IMR-90 (cell line): ENCODE measurements around the gene CCDC27. TPM values are rescaled to one million over a fixed set of nuclear protein-coding genes. Genes with fewer than 3 reads are reported as not detected.

ENCODE experiments used
- ATAC-seq: fragments of 200-7000 bp; cut with Tn5 transposase; 2 replicates; pipeline ENCODE4 v1.9.1; 2020; ENCODE audit warnings: low read depth, mild to moderate bottlenecking, moderate library complexity
- BruUV-seq: library from RNA; stranded (reverse); fragments of 400-500 nt; replicated peaks from 2 replicates; lab custom pipeline; 2021; lab: Mats Ljungman, UMichigan
- CTCF ChIA-PET: fragments of 300-600 bp; formaldehyde crosslinking; extraction: SDS; loops from one replicate; lab custom pipeline; 2021; ENCODE audit warnings: antibody characterized with exemption; lab: Yijun Ruan, JAX
- POLR2A ChIA-PET: fragments of 300-600 bp; sonication (Branson Sonifier 250); formaldehyde crosslinking; loops from one replicate; lab custom pipeline; 2022; ENCODE audit warnings: antibody characterized with exemption; ENCODE audit not compliant: unreplicated experiment; lab: Charles Lee
- DNase-seq: peaks from one replicate; pipeline ENCODE4 v3.0.0; 2013
- H2AFZ ChIP-seq: replicated peaks from 2 replicates; pipeline ENCODE3; 2013; ENCODE audit warnings: low read length, mild to moderate bottlenecking; ENCODE audit not compliant: poor library complexity
- H2AK5ac ChIP-seq: 2 replicates; pipeline ENCODE4 v1.6.1; 2013; ENCODE audit warnings: low read depth, low read length, inconsistent platforms
- H2AK9ac ChIP-seq: replicated peaks from 2 replicates; pipeline ENCODE3; 2013; ENCODE audit warnings: mild to moderate bottlenecking, low read depth, low read length, moderate library complexity; ENCODE audit not compliant: poor library complexity
- H2BK120ac ChIP-seq: 2 replicates; pipeline ENCODE4 v1.6.1; 2013; ENCODE audit warnings: low read depth, low read length, inconsistent platforms
- H2BK15ac ChIP-seq: 3 replicates; pipeline ENCODE4 v1.6.1; 2013; ENCODE audit warnings: low read depth, low read length, inconsistent platforms
- H2BK20ac ChIP-seq: 2 replicates; pipeline ENCODE4 v1.6.1; 2013; ENCODE audit warnings: low read depth, mild to moderate bottlenecking, inconsistent platforms, low read length, moderate library complexity
- H2BK5ac ChIP-seq: 2 replicates; pipeline ENCODE4 v1.6.1; 2013; ENCODE audit warnings: mild to moderate bottlenecking, low read depth, low read length, inconsistent platforms; ENCODE audit not compliant: poor library complexity, severe bottlenecking
- H3K14ac ChIP-seq: replicated peaks from 2 replicates; pipeline ENCODE4 v1.6.1; 2013; ENCODE audit warnings: low read depth, low read length, inconsistent platforms
- H3K18ac ChIP-seq: 2 replicates; pipeline ENCODE4 v1.6.1; 2013; ENCODE audit warnings: low read depth, low read length, control low read depth
- H3K23ac ChIP-seq: 2 replicates; pipeline ENCODE4 v1.6.1; 2013; ENCODE audit warnings: low read depth, low read length, inconsistent platforms
- H3K27ac ChIP-seq: 2 replicates; pipeline ENCODE4 v1.5.1; 2013; ENCODE audit warnings: mild to moderate bottlenecking, control low read depth, low read length; ENCODE audit not compliant: insufficient read depth
- H3K27me3 ChIP-seq: 2 replicates; pipeline ENCODE4 v1.6.1; 2013; ENCODE audit warnings: low read length; ENCODE audit not compliant: control insufficient read depth, insufficient read depth
- H3K36me3 ChIP-seq: 2 replicates; pipeline ENCODE4 v1.6.1; 2013; ENCODE audit warnings: low read length, mixed read lengths; ENCODE audit not compliant: control insufficient read depth, insufficient read depth
- H3K4ac ChIP-seq: 2 replicates; pipeline ENCODE4 v1.6.1; 2013; ENCODE audit warnings: low read depth, low read length, inconsistent platforms
- H3K4me1 ChIP-seq: 2 replicates; pipeline ENCODE4 v1.6.1; 2013; ENCODE audit warnings: low read length, mixed read lengths; ENCODE audit not compliant: control insufficient read depth, insufficient read depth
- H3K4me2 ChIP-seq: 2 replicates; pipeline ENCODE4 v1.6.1; 2013; ENCODE audit warnings: low read depth, mild to moderate bottlenecking, control low read depth, low read length, moderate library complexity
- H3K4me3 ChIP-seq: 2 replicates; pipeline ENCODE4 v1.5.1; 2013; ENCODE audit warnings: low read depth, mild to moderate bottlenecking, control low read depth, low read length, moderate library complexity; ENCODE audit not compliant: insufficient read depth
- H3K56ac ChIP-seq: 2 replicates; pipeline ENCODE4 v1.6.1; 2013; ENCODE audit warnings: low read length, inconsistent platforms; ENCODE audit not compliant: insufficient read depth; ENCODE audit errors: extremely low read depth
- H3K79me1 ChIP-seq, 2 experiments: 2 replicates each; pipeline ENCODE4 v1.6.1; 2013; ENCODE audit warnings: low read length in 2 of 2, inconsistent platforms in 1 of 2, low read depth in 1 of 2
- H3K9ac ChIP-seq: 2 replicates; pipeline ENCODE4 v1.6.1; 2013; ENCODE audit warnings: low read depth, low read length, control low read depth
- H3K9me1 ChIP-seq: 2 replicates; pipeline ENCODE4 v1.6.1; 2013; ENCODE audit warnings: low read length, inconsistent platforms; ENCODE audit not compliant: insufficient read depth
- H3K9me3 ChIP-seq: 2 replicates; pipeline ENCODE4 v1.6.1; 2013; ENCODE audit warnings: low read length; ENCODE audit not compliant: control insufficient read depth, insufficient read depth
- H4K20me1 ChIP-seq: 2 replicates; pipeline ENCODE4 v1.6.1; 2013; ENCODE audit warnings: low read length, inconsistent platforms; ENCODE audit not compliant: insufficient read depth
- H4K5ac ChIP-seq: 2 replicates; pipeline ENCODE4 v1.6.1; 2013; ENCODE audit warnings: mild to moderate bottlenecking, low read depth, low read length, control low read depth
- H4K8ac ChIP-seq, 2 experiments: 2 replicates each; pipeline ENCODE4 v1.6.1; 2013; ENCODE audit warnings: low read depth in 2 of 2, low read length in 2 of 2, control low read depth in 1 of 2, inconsistent platforms in 1 of 2
- H4K91ac ChIP-seq: 2 replicates; pipeline ENCODE4 v1.6.1; 2013; ENCODE audit warnings: low read depth, low read length, inconsistent platforms; ENCODE audit not compliant: insufficient read depth
- ELK1 ChIP-seq: fragments of 150-350 bp; IDR thresholded peaks from 2 replicates; pipeline ENCODE4 v1.6.1; 2016; ENCODE audit warnings: low read depth, mild to moderate bottlenecking, low read length, moderate library complexity, borderline replicate concordance
- USF2 ChIP-seq: fragments of 150-350 bp; IDR thresholded peaks from 2 replicates; pipeline ENCODE4 v1.6.1; 2017; ENCODE audit warnings: mild to moderate bottlenecking, antibody characterized with exemption, low read length, low read depth
- WGBS, 2 experiments: methylation state at CpG; one replicate each; pipeline versions ENCODE4 v1.1.5 to v1.1.7; 2013; ENCODE audit warnings: missing lambda C conversion rate in 2 of 2; ENCODE audit not compliant: insufficient read length in 1 of 2; ENCODE audit errors: extremely low coverage in 2 of 2; 5-methylcytosine and 5-hydroxymethylcytosine counted together
- dilution Hi-C: fragments of 300-500 bp; cut with HindIII; formaldehyde crosslinking; loops from one replicate; pipeline ENCODE4 v1.14.3; 2018; ENCODE audit warnings: low sequenced_read_pairs; ENCODE audit not compliant: unreplicated experiment
- in situ Hi-C: fragments of 300-500 bp; cut with MboI; formaldehyde crosslinking; loops from 3 replicates; pipeline ENCODE4 v1.14.3; 2019; ENCODE audit warnings: low sequenced_read_pairs, inconsistent platforms, mixed read lengths
- intact Hi-C: fragments of 100-400 bp; cut with micrococcal nuclease; formaldehyde crosslinking; loops from 2 replicates; pipeline ENCODE4 v1.10.0; 2022
- polyA plus RNA-seq, 3 experiments: library from polyadenylated mRNA; depleted of rRNA; stranded (reverse); fragments of >200 nt; gene quantifications; 2 replicates each; pipeline ENCODE4 v1.2.3, GENCODE V29; 2012; ENCODE audit warnings: low replicate concordance in 1 of 3
- total RNA-seq: library from RNA; depleted of rRNA; stranded (reverse); fragments of >200 nt; gene quantifications from 2 replicates; pipeline ENCODE4 v1.2.3, GENCODE V29; 2012

The CCDC27 gene
- total and polyA plus RNA-seq, 2 of the 4 experiments (the other 2 are of a cell fraction): not detected

- no peak for TF ChIP-seq ELK1
Measured at GRCh38 chr1:3777647-3778589, 25.7 kb downstream of the CCDC27 start (continued).

GRCh38 chr1:3778590-3779264 lies 26.5 kb downstream of the CCDC27 start:
- ChIA-PET POLR2A (no interaction called here), CTCF (no interaction called here)
- dilution Hi-C loops: no loop called here

More at GRCh38 chr1:3778590-3779264, 26.5 kb downstream of the CCDC27 start:
- Histone ChIP-seq H3K9me1 (peaks cover 4% of the 10 kb centered on the region; the same call in 1 of the 2 replicates), H2AFZ (no peak overlapping the region), H2AK5ac (no peak overlapping the region), H3K9me3 (no peaks in the 10 kb centered on the region), H3K27ac (no peak overlapping the region), H2BK120ac (no peak overlapping the region), H3K4ac (no peak overlapping the region), H3K18ac (no peak overlapping the region), H4K8ac (no peak overlapping the region), H3K9ac (no peak overlapping the region), H4K91ac (no peak overlapping the region), H3K4me1 (peaks cover 14% of the 10 kb centered on the region), H3K36me3 (peaks cover 37% of the 10 kb centered on the region), H3K4me3 (no peak overlapping the region), H2BK5ac (no peak overlapping the region), H3K27me3 (no peaks in the 10 kb centered on the region), H3K4me2 (no peak overlapping the region), H3K79me1 (no peaks in the 10 kb centered on the region), H4K20me1 (no peaks in the 10 kb centered on the region), H2BK20ac (no peak overlapping the region), H3K14ac (no peak overlapping the region), H3K56ac (no peak overlapping the region), H3K23ac (no peak overlapping the region), H2AK9ac (no peak overlapping the region), H2BK15ac (no peak overlapping the region), H4K5ac (no peak overlapping the region)
- TF ChIP-seq USF2: no peak
- no peak for TF ChIP-seq ELK1
- no peak for ATAC-seq
- DNase-seq: no peak
- whole genome bisulfite sequencing, 2 experiments: 79% methylated on average over 3 of the region's 14 CpGs; no CpG with 5 or more reads in 1 of the 2 experiments
- BruUV-seq: no TSS peak
- in situ Hi-C loops (no loop called here), intact Hi-C loops (no loop called here)
